ENCODE results near the gene CRACDL. TPM values are rescaled to one million over a fixed set of nuclear protein-coding genes. Genes with fewer than 3 reads are reported as not detected.

The CRACDL gene
- total RNA-seq, 1 experiment from 2014 or later, result 0.22 TPM

GRCh38 chr2:98805412-98806171 is 130.4 kb downstream of the CRACDL start:
- no peak for DNase-seq (ENCODE audit: extremely low read depth, low read depth)

- DNase-seq (ENCODE audit: extremely low read depth, low read depth), result no peak
These were observed 131.3 kb downstream of the CRACDL start for GRCh38 chr2:98804736-98805135.

- no peak for DNase-seq (ENCODE audit: extremely low read depth, low read depth)
These were observed 131.8 kb downstream of the CRACDL start for GRCh38 chr2:98804265-98804650.

DNA sequence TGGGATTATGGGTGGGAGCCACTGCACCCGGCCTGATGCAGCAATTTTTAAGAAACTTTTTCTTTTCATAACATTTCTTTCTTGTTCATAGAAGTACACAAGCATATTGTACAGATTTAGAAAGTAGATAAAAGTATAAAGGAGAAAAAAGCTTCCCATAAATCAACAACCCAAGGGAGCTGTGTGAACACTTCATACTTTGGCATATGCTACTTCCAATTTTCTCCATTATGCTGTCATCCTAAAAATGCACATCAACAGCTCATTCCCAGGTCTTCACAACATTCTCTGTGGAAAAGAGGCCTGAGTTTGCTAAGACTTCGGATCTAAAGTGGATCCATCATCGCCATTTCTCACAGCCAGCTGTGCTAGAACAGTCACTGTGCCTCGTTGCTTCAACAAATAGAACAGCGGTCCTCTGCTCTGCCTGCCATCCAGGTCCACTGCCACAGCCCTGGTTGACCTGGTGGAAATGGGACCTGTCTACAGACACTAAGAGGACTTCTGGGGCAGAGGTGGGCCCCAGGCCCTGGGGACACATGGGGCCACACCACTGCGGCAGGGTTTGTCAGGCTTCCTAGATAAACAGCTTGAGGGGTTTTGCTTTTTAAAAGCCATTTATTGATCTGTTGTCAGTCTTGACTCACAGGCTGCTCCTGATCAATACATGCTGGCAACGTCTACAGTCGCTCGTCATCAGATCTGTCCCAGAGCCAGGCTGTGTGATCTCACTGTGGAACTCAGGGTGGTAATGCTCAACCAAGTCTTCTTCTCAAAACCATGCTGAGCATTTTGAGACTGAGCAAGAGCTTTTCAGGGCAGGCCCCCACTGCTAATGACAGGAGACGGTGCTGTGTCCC is 132.4 kb downstream of the CRACDL start:
- DNase-seq (ENCODE audit: extremely low read depth, low read depth), result no peak

DNA sequence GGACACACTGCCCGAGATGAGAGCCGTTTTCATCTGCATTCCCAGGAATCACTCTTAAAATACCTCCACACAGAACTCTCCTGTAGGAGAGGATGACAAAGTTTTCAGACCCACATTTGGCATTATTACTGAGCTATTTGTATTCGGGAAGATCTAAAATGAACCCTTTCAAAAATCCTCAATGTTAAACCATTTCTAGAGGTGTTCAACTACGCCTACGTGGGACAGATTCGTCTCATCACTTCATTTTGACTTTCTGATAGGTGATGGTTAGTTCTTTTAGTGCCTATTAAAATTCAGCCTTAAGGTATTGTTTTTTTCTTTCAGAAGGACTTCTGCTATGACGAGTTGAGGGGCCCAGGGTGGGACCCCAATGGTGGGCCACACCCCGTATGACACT is 133.7 kb downstream of the CRACDL start:
- no peak for DNase-seq (ENCODE audit: extremely low read depth, low read depth)

GRCh38 chr2:98801921-98802321 is 134.1 kb downstream of the CRACDL start:
- DNase-seq (ENCODE audit: extremely low read depth, low read depth), result no peak

DNA sequence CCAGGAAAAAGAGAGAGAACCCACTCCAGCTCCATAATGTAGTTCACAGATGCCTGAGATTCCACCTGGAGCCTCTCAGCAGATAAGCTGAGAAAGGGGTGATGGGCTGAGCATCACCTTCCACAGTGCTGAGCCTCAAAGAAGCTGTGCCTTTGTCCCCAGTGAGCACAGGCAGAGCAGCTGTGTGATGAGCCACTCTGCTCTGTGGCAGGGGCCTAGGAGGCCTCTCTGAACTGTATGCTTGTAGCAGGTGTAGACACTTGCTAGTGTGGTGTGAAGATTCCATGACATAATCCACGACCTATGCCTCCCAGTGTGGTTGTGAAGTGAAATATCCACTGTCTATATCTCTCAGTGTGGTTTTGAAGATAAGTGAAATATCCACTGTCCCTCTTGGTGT is 134.7 kb downstream of the CRACDL start:
- no peak for DNase-seq (ENCODE audit: extremely low read depth, low read depth)

GRCh38 chr2:98800330-98801064 is 135.5 kb downstream of the CRACDL start:
- no peak for DNase-seq (ENCODE audit: extremely low read depth, low read depth)

GRCh38 chr2:98799375-98800329 is 136.4 kb downstream of the CRACDL start:
- DNase-seq (ENCODE audit: extremely low read depth, low read depth), result no peak

- no peak for DNase-seq (ENCODE audit: extremely low read depth, low read depth)
These were observed 139.1 kb downstream of the CRACDL start for GRCh38 chr2:98796775-98797544.

- no peak for DNase-seq (ENCODE audit: extremely low read depth, low read depth)
These were observed 139.9 kb downstream of the CRACDL start for GRCh38 chr2:98795891-98796676.

DNA sequence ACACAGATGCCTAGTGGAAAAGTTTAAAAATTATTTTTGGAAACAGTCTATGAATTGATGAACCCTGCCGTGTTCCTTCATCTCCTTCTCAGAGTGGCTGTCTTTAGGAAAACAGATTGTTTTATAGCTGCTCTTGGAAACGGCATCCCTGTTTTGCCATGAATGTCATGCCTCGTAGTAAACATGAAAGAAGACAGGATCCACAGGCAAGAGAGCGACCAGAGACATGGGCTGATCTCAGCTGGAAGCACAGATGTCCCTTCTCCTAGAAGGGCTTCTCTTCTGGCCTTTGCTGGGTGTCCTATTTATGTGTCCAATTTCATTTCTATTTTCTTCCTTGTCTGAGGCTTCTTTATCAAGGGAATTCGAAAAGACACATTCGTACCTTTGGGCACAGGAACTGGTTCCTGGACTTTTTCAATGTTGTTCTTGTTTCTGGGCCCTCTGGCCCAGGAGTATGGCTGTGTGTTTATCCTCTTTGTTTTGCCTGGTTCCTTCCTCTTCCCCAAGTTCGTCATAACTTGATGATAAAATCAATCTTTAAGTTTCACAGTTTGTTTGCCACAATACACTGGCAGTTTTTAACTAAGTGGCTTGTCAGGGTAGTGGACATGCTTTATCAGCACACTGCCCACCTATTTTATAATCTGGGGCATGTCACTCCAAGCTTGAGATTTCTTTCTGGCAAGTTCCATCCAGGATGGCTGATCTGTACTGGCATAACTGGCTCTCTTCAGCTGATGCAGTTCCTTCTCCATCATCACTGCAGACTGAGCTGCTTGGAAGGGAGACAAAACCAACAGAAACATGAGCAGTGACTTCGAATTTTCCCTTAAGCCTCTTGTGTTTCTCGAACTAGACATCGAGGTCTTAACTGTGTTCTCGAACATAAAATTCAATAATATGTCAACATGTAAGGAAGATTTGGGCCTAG is 141.9 kb downstream of the CRACDL start:
- DNase-seq (ENCODE audit: extremely low read depth, low read depth), result no peak

GRCh38 chr2:98793275-98793674 is 142.8 kb downstream of the CRACDL start:
- no peak for DNase-seq (ENCODE audit: extremely low read depth, low read depth)

GRCh38 chr2:98790221-98790620 is 145.8 kb downstream of the CRACDL start:
- DNase-seq (ENCODE audit: extremely low read depth, low read depth), result no peak

GRCh38 chr2:98787700-98788099 is 148.3 kb downstream of the CRACDL start:
- no peak for DNase-seq (ENCODE audit: extremely low read depth, low read depth)

DNA sequence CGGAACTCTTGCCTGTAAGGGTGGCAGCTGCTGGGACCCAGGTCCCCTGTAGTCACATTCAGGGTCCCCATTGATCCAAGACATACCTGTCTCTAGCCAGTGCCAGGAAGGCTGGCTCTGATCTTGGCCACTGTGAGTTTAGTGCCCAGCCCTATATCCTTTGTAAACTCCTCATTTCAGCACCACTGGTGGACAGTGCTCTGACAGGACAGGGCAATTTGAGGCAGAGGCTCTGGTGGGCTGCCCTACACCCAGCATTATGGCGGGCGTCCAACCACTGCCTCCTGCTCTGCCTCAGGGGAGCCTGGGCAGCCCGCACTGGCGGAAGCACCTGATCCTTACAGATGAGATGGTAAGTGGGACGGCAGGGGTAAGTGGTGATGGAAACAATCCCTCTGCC is 149.8 kb downstream of the CRACDL start:
- DNase-seq (ENCODE audit: extremely low read depth, low read depth), result no peak

DNA sequence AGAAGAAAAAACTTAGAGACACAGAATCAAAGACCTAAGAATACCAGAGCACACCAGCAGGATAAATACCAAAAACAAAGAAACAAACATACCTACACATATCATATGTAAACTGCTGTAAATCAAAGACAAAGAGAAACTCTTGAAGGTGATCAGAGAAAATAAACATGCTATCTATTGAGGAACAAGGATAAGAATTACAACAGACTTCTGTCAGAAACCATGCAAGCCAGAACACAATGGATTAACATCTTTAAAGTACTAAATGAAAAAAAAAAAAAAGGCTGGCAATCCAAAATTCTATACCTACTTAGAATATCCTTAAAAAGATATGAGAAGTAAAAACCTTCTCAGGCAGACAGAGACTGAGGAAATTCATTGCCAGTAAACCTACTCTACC is 153.5 kb downstream of the CRACDL start:
- no peak for DNase-seq (ENCODE audit: extremely low read depth, low read depth)

GRCh38 chr2:98781822-98782221 is 154.2 kb downstream of the CRACDL start:
- DNase-seq (ENCODE audit: extremely low read depth, low read depth), result no peak

Measured in NCI-H460 (cell line).